ENCODE data around the gene FLOT1.

Gene FLOT1

GRCh38 chr6:30777155-30777485 is 34.6 kb upstream of the FLOT1 start:
- TF ChIP-seq POLR2A (IDR thresholded peaks at IDR 0.05; ENCODE audit: low read depth, low read length) (no peak), TAF1 (IDR thresholded peaks at IDR 0.05; ENCODE audit: borderline replicate concordance, low read depth, low read length) (no peak), POLR2AphosphoS5 (IDR thresholded peaks at IDR 0.05; ENCODE audit: low read depth, low read length) (no peak)
- FAIRE-seq (no peak), DNase-seq (ENCODE audit: insufficient read length) (no peak)

- TF ChIP-seq POLR2AphosphoS5 (IDR thresholded peaks at IDR 0.05; ENCODE audit: low read depth, low read length) (no peak), TAF1 (IDR thresholded peaks at IDR 0.05; ENCODE audit: borderline replicate concordance, low read depth, low read length) (no peak), POLR2A (IDR thresholded peaks at IDR 0.05; ENCODE audit: low read depth, low read length) (no peak)
- FAIRE-seq (no peak), DNase-seq (ENCODE audit: insufficient read length) (no peak)
Observed at GRCh38 chr6:30776390-30777154, 34.1 kb upstream of the FLOT1 start.

- TF ChIP-seq POLR2A (IDR thresholded peaks at IDR 0.05; ENCODE audit: low read depth, low read length) (no peak), POLR2AphosphoS5 (IDR thresholded peaks at IDR 0.05; ENCODE audit: low read depth, low read length) (no peak), TAF1 (IDR thresholded peaks at IDR 0.05; ENCODE audit: borderline replicate concordance, low read depth, low read length) (no peak)
- no peak for FAIRE-seq
Observed at GRCh38 chr6:30775104-30775503, 32.6 kb upstream of the FLOT1 start.

GRCh38 chr6:30774701-30775100 is 32.2 kb upstream of the FLOT1 start:
- no peak for DNase-seq (ENCODE audit: insufficient read length)
- no peak for TF ChIP-seq POLR2A (IDR thresholded peaks at IDR 0.05; ENCODE audit: low read depth, low read length)
- TF ChIP-seq POLR2AphosphoS5 (IDR thresholded peaks at IDR 0.05; ENCODE audit: low read depth, low read length), result no peak
- TF ChIP-seq TAF1 (IDR thresholded peaks at IDR 0.05; ENCODE audit: borderline replicate concordance, low read depth, low read length), result no peak
- no peak for FAIRE-seq

More at GRCh38 chr6:30775104-30775503, 32.6 kb upstream of the FLOT1 start:
- no peak for DNase-seq (ENCODE audit: insufficient read length)

GRCh38 chr6:30770592-30770991 is 28.1 kb upstream of the FLOT1 start:
- TF ChIP-seq POLR2A (IDR thresholded peaks at IDR 0.05; ENCODE audit: low read depth, low read length) (no peak), POLR2AphosphoS5 (IDR thresholded peaks at IDR 0.05; ENCODE audit: low read depth, low read length) (no peak)
- FAIRE-seq, result no peak

GRCh38 chr6:30769853-30770524 is 27.5 kb upstream of the FLOT1 start:
- no peak for TF ChIP-seq TAF1 (IDR thresholded peaks at IDR 0.05; ENCODE audit: borderline replicate concordance, low read depth, low read length)
- TF ChIP-seq POLR2A (IDR thresholded peaks at IDR 0.05; ENCODE audit: low read depth, low read length), result no peak
- TF ChIP-seq POLR2AphosphoS5 (IDR thresholded peaks at IDR 0.05; ENCODE audit: low read depth, low read length), result no peak
- DNase-seq (ENCODE audit: insufficient read length) (no peak), FAIRE-seq (no peak)

More at GRCh38 chr6:30770592-30770991, 28.1 kb upstream of the FLOT1 start:
- DNase-seq (ENCODE audit: insufficient read length), result no peak

- DNase-seq (ENCODE audit: insufficient read length) (no peak), FAIRE-seq (no peak)
- TF ChIP-seq POLR2AphosphoS5 (IDR thresholded peaks at IDR 0.05; ENCODE audit: low read depth, low read length), result no peak
- TF ChIP-seq POLR2A (IDR thresholded peaks at IDR 0.05; ENCODE audit: low read depth, low read length), result no peak
- TF ChIP-seq TAF1 (IDR thresholded peaks at IDR 0.05; ENCODE audit: borderline replicate concordance, low read depth, low read length), result no peak
Observed at GRCh38 chr6:30769088-30769852, 26.8 kb upstream of the FLOT1 start.

- TF ChIP-seq POLR2AphosphoS5 (IDR thresholded peaks at IDR 0.05; ENCODE audit: low read depth, low read length), result no peak
- TF ChIP-seq POLR2A (IDR thresholded peaks at IDR 0.05; ENCODE audit: low read depth, low read length), result no peak
- no peak for TF ChIP-seq TAF1 (IDR thresholded peaks at IDR 0.05; ENCODE audit: borderline replicate concordance, low read depth, low read length)
- DNase-seq (ENCODE audit: insufficient read length), result no peak
- FAIRE-seq, result no peak
Observed at GRCh38 chr6:30768634-30769087, 26.2 kb upstream of the FLOT1 start.

GRCh38 chr6:30767944-30768301 is 25.4 kb upstream of the FLOT1 start:
- DNase-seq (ENCODE audit: insufficient read length), result no peak
- FAIRE-seq, result no peak
- TF ChIP-seq POLR2A (IDR thresholded peaks at IDR 0.05; ENCODE audit: low read depth, low read length) (no peak), TAF1 (IDR thresholded peaks at IDR 0.05; ENCODE audit: borderline replicate concordance, low read depth, low read length) (no peak), POLR2AphosphoS5 (IDR thresholded peaks at IDR 0.05; ENCODE audit: low read depth, low read length) (no peak)

GRCh38 chr6:30767158-30767943 is 24.9 kb upstream of the FLOT1 start:
- DNase-seq (ENCODE audit: insufficient read length) (peak; percentile 54), FAIRE-seq (no peak)
- TF ChIP-seq POLR2AphosphoS5 (IDR thresholded peaks at IDR 0.05; ENCODE audit: low read depth, low read length) (no peak), TAF1 (IDR thresholded peaks at IDR 0.05; ENCODE audit: borderline replicate concordance, low read depth, low read length) (no peak), POLR2A (IDR thresholded peaks at IDR 0.05; ENCODE audit: low read depth, low read length) (no peak)
